GM21423 (cell line): ENCODE measurements around the gene NEURL1B.

Source experiments
- ATAC-seq: cut with Tn5 transposase; IDR thresholded peaks from one replicate; pipeline ENCODE4 v1.9.1; 2021; ENCODE audit warnings: mild to moderate bottlenecking, moderate library complexity; ENCODE audit not compliant: unreplicated experiment

Gene NEURL1B

DNA sequence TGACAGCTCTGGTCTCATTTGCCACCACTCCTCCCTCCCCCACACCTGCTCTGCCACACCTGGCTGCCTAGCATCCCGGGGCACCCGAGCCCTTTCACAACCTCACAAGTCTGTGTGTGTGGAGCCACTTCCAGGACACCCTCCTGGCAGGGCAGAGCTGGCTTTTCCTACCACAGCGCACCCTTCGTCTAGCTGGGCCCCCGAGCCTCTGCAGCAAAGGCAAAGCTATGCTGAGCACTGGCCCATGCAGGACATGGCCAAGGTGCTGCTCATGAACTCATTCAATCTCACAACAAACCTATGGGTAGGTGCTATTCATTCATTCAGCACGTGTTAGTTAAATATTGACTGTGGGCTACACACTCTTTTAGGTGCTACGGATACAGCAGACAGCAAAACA lies 86.5 kb downstream of the NEURL1B start:
- no peak for ATAC-seq

DNA sequence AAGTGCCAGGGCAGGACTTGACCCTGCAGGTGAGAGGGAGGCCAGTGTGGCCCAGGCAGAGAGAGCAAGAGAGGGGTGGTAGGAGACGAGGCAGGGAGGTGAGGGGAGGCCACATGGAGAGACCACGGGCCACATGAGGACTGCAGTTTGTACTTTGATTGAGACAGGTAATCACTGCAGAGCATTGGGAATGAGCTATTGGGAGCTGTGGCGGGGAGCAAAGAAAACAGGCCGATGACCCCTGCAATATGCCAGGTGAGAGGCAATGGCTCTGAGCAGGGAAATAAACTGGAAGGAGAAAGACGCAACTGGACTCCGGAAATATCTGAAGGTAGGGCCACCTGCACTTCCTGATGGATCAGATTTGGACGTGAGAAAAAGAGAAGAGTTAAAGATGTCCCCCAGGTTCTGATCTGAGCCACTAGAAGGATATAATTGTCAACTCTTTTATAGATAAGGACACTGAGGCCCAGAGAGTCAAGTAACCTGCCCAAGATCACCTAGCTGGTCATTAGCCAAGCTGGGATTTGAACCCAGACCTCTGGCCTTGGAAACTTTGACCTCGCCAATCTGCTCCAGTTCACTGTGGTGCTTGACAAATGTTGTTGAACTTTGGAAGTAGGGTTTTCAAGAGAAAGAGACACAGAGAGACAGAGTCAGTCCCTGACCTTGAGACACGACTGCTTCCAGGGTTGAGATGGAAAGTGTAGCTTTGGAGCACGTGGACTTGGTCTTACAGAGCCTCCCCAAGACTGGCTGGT lies 87.6 kb downstream of the NEURL1B start:
- ATAC-seq, result no peak

DNA sequence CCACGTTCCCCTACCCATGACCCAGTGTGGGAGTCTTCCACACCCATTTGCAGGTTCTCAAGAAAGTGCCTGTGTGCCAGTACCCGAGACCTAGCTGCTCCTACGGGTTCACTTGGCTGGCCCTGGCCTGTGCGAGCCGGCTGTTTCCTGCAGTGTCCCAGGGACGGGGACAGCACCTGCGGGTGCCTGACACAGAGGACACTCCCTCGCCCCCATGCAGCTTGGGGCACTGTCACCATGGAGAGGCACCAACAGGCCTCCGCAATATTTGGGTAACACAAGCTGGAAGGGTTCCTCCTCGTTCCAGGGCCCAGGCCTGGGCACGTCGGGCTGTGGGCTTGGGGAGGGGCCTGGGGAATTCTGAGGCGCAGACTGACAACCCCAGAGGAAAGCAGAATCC lies 88.5 kb downstream of the NEURL1B start:
- ATAC-seq, result no peak

DNA sequence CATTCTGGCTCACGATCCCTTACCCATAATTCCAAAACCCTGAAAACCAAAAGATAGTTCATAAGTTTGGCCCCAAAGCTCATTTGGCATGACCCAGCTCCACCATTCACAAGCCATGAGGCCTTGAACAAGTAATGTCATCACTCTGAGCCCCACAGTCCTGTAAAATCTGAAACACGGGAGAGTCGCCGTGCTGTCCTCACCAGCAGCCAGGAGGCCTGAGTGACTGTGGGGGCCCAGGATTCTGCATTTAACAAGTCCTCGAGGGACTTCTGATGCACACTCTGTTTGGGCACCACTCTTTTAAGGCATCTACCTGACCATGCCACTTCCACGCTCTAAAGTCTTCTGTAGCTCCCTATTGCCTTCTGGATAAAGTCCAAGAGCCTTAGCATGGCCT lies 89.2 kb downstream of the NEURL1B start:
- ATAC-seq, result no peak

DNA sequence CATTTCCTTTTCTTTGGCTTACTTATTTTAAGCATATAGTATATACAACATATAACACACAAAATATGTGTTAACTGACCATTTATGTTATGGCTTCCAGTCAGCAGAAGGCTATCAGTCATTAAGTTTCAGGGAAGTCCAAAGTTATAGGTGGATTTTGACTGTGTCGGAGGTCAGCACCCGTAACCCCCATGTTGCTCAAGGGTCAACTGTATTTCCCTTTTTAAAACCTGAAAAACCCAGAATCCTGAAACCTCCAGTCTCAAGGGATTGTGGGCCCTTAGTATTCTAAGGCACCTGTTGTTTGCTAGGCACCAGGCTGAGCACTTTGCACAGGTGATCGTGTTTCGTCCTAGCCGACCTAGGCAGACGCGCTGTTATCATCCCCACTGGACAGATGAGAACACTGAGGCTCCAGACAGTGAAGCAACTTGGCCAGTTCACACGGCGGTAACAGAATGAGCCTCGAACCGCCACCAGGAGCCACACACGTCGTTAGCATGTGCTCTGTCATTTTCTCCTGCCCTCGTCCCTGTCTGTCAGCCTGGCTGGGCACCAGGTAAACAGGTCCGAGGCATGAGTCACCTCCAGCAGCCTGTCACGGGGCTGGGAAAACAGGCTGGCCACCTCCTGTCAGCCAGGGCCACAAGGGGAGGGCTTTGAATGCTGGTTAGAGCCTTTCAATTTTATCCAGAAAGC lies 90.1 kb downstream of the NEURL1B start:
- ATAC-seq, result no peak

DNA sequence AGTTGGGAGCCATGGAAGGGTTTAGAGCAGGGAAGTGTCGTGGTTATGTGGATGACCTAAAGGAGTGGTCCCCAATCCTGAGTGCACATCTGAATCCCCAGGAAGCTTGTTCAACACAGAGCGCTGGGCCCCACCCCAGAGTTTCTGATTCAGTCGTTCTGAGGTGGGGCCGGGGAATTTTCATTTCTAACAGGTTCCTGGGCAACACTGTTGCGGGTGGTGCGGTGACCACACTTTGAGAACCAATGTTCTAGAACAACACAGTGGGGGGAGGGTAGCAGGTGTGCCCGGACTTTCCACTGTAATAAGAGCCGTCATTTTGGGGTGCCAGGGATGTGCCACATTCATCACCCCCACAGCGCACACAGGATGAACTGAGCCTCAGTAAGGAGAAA lies 90.6 kb downstream of the NEURL1B start:
- no peak for ATAC-seq

DNA sequence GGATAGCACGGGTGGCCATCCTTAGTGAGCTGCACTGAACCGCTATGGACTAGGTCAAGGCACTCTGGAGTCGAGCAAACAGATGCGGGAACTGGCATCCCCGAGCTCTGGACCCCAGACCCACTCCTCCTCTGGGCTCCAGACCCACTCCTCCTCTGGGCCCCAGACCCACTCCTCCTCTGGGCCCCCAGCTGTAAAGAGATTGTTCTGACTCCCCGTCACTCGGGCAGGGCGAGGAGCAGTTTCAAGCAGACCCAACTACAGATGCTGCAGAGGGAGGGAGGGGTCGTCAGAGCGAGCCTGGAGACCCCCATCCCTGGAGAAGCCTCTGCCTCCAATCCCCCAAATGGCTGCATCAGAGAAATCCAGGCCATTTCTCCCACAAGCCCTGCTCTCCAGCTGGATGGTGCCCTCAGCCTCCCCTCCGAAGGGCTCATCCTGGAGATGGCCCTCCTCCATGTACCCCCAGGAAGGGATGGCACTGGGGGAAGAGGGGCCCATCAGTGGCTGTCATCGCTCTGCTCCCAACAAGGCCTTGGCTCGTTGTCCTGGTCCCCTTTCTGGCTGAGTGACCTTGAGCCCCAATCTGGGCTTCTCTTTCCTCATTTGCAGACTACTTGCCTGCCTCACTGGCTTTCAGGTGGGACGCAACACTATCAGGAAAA lies 91.3 kb downstream of the NEURL1B start:
- no peak for ATAC-seq

DNA sequence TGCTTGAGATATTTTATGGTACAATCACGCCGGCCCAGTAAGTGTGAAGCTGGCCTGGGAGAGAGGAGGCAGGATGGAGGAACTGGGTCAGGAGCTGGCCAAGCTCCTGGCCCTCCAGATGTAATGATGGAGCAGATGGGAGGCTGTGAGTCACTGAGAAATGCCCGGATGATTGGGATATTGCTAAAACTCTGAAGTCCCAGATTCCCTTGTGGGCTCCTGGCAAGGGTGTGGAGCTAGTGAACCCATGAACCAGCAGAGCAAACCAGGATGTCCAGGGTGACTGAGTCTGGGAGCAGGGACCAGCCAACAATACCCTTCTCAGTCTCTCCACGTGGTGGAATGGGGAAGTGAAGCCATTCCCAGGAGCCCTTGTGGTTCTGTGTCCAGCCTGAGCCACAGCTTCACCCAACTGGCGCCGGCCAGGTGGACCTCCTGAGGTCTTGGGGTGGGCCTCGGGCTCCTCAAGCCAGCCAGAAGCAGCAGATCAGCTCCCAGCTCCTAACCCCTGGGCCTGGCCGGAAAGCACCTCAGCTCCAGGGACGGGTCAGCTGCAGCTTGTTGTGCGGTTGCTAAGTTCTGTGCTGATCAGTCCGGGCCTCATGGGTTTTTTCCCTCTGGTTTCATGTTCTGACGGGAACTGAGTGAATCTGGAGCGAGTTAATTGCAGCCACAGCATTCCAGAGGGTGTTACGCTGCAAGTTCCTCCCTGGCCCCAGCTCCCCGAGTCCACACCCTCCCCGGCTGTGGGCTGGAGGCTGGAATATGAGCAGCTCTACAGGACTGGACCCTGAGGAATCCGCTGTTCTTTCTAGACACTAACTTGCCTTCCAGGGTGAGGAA lies 92.3 kb downstream of the NEURL1B start:
- no peak for ATAC-seq

DNA sequence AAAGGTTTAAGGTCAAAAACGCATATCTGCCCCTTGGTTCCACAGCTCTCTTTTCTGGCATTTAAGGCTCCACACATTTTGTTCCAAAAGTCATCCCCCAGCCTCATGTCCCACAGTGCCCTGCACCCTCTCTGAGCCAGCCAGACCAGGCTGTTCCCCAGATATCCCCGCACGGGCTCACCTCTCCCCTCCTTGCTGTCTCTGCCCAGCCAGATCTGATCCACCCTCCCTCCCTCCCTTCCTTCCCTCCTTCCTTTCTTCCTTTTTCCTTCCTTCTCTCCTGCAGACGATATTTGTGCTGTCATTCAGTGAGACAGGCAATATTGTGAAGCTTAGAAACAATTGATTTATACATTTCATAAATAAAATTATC lies 92.9 kb downstream of the NEURL1B start:
- no peak for ATAC-seq

DNA sequence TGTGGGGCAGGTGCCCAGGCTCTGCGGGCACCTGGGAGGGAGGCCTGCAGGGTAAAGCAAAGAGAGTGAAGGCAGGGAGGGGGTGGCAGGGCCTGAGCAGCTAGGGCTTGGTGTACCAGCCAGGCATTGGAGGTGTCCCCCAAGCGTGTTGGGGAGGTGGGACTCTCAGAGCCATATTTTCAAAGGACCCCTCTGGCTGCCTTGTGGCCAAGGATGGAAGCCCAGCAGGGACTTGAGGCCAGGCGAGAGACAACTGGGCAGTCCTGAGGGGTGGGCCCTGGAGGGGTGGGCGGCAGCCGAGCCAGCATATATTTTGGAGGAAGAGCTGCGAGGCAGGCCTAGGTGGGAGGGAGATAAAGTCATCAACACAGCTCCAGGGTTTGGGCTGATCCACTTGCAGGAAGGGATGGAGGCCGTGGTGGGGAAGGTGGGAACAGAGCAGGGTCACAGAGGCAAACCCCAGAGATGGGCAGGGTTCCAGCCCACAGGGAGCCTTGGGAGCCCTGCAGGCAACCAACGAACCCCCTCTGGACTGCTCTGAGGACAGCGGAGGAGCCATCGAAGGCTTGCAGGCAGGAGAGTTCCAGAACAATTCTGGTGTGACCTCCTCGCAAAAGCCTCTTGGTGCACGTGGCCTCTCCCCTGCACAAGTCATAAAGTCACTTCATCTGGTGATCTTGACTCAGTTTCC lies 94.2 kb downstream of the NEURL1B start:
- no peak for ATAC-seq

DNA sequence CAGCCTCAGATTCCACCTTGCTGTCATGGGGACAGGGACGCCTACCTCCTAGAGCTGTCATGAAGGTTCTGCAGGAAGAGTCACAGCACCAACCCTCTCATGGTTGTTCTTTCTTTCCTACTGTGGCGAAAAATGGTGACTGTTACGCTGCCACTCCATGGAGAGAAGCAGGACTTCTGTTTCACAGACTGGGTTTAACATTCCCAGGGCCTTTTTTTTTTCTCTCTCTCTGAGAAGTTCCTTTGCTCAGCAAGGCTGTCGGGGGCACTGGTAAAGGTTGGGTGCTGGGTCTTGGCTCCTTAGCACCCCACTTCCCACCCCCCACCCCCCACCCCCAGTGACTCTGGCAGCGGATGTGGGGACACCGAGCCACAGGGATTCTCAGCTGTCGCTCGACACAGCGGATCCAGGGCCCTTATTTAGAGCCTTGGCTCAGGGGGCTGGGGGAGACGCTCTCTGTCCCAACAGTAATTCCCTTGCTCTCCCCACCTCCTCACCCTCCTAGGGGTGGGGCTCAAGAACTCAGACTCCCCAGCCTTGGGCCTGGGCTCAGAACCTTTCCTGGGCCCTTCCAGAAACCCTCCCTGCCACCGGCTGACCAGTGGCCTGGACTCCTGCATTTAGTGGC lies 95.6 kb downstream of the NEURL1B start:
- ATAC-seq, result no peak

DNA sequence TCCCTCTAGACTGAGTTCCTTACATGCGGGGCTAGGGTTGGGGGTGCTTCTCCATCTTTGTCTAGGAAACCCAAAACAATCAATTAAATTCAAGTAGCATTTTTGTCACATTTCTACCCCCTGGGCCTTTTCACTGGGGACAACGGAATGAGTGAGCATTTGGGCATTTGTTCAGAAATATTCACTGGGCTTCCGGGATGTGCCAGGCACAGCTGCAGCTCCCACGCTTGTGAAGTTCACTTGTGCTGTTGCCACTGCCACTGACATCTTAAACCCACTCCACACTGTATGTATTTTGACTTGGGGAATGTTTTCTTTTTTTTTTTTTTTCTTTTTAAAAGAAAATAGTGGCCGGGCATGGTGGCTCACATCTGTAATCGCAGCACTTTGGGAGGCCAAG lies 98.3 kb downstream of the NEURL1B start:
- no peak for ATAC-seq

DNA sequence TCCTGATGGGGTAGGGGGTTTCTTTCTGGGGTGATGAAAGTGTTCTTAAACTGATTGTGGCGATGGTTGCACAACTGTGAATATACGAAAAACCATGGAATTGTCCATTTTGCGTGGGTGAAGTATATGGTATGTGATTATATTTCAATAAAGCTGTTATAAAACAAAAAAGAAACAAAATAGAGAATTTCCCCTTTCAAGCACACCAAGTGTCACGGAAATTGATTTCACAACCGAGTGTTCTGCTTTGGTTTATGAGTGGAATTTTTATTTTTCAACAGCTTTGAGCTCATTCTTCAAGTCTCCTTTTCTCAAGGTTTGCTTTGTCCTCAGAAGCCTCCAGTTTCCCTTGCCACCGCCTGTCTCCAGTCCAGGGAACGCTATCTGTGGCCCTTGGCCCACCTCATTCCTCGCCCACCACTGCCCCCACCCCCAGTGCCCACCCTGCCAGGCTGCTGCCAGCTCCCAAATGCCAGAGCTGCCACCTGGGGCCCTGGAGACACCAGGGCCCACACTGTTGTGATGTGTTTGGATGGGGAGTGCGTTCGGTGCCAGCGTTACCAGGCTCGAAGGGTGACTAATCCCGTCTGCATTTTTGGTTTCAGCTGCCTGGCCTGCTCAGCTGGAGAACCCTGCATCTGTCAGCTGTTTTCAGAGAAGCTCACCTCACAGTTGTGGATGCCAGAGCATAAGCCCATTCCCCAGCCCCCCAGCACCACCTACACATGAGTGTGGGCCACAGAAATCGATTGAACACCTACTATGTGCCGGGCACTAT lies 99.6 kb downstream of the NEURL1B start:
- ATAC-seq, result no peak
